HL-60 (cell line): ENCODE measurements around the gene RIN3.

Source experiments
- DNase-seq, 2 experiments: peaks; one replicate each; pipeline ENCODE4 v3.0.0-alpha.2; 2010 to 2020; ENCODE audit warnings: low read depth in 1 of 2, low spot score in 1 of 2
- H3K27ac ChIP-seq: fragments of 250-450 bp; sonication (Bioruptor Pico); replicated peaks from 2 replicates; pipeline ENCODE4 v1.5.1; 2020; ENCODE audit warnings: mild to moderate bottlenecking, moderate library complexity
- H3K27me3 ChIP-seq: fragments of 250-450 bp; sonication (Bioruptor Pico); 2 replicates; pipeline ENCODE4 v1.5.1; 2021; ENCODE audit warnings: mild to moderate bottlenecking, moderate library complexity; ENCODE audit not compliant: insufficient read depth, poor library complexity, severe bottlenecking
- H3K4me3 ChIP-seq: replicated peaks from 2 replicates; pipeline ENCODE4 v1.5.1; 2011; ENCODE audit warnings: mild to moderate bottlenecking, control low read depth, low read length; ENCODE audit not compliant: insufficient read depth
- GABPA ChIP-seq: IDR thresholded peaks from 2 replicates; pipeline ENCODE4 v1.6.1; 2012; ENCODE audit warnings: low read depth
- POLR2AphosphoS5 ChIP-seq: IDR thresholded peaks from 2 replicates; pipeline ENCODE4 v1.6.1; 2012; ENCODE audit warnings: low read depth
- SPI1 ChIP-seq: IDR thresholded peaks from 2 replicates; pipeline ENCODE4 v1.6.1; 2012; ENCODE audit warnings: low read depth, mild to moderate bottlenecking, borderline replicate concordance
- TF ChIP-seq, protein P1 (sequence below): IDR thresholded peaks from one replicate; pipeline ENCODE4 v1.5.1; 2011; ENCODE audit warnings: low read length, control low read depth, inconsistent platforms; ENCODE audit not compliant: insufficient read depth
- TF ChIP-seq, protein P2 (sequence below): IDR thresholded peaks from 2 replicates; pipeline ENCODE4 v1.6.1; 2012; ENCODE audit warnings: low read depth; ENCODE audit not compliant: insufficient replicate concordance

RIN3 gene

DNA sequence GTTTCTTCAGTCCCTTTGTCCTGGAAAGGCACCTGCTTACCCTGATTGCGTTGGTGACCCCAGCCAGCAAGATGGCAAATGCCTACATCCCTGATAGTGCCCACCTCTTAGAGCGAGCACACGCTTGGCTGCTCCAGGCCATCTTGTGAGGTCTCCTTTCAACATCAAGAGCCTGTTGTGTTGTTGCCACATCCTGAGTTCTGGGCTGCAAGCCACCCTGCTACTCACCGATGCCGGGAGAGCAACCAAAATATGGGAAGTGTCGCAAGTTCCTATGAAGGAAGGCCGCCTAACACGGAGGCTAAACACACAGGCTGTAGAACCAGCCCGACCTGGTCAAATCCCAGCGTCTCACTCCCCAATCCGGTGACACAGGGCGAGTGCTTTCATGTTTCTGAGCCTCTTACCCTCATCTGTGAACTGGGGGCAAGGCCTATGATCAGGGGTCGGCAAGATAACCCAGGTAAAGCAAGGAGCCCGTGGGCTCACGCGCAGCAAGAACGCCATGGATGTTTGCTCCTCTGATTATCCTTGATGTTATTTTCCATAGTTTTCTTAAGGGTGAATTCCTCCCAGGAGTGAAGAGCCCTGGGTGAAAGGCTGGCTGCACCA lies 136.5 kb downstream of the RIN3 start:
- Histone ChIP-seq H3K4me3 (no peak overlapping the region), H3K27me3 (no peaks in the 10 kb centered on the region), H3K27ac (peak overlapping the region; percentile 88)
- TF ChIP-seq GABPA = no peak
- TF ChIP-seq SPI1 = peak; percentile 91
- TF ChIP-seq, protein P1, sequence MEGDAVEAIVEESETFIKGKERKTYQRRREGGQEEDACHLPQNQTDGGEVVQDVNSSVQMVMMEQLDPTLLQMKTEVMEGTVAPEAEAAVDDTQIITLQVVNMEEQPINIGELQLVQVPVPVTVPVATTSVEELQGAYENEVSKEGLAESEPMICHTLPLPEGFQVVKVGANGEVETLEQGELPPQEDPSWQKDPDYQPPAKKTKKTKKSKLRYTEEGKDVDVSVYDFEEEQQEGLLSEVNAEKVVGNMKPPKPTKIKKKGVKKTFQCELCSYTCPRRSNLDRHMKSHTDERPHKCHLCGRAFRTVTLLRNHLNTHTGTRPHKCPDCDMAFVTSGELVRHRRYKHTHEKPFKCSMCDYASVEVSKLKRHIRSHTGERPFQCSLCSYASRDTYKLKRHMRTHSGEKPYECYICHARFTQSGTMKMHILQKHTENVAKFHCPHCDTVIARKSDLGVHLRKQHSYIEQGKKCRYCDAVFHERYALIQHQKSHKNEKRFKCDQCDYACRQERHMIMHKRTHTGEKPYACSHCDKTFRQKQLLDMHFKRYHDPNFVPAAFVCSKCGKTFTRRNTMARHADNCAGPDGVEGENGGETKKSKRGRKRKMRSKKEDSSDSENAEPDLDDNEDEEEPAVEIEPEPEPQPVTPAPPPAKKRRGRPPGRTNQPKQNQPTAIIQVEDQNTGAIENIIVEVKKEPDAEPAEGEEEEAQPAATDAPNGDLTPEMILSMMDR = no peak
- TF ChIP-seq POLR2AphosphoS5 = peak; percentile 94
- TF ChIP-seq, protein P2, sequence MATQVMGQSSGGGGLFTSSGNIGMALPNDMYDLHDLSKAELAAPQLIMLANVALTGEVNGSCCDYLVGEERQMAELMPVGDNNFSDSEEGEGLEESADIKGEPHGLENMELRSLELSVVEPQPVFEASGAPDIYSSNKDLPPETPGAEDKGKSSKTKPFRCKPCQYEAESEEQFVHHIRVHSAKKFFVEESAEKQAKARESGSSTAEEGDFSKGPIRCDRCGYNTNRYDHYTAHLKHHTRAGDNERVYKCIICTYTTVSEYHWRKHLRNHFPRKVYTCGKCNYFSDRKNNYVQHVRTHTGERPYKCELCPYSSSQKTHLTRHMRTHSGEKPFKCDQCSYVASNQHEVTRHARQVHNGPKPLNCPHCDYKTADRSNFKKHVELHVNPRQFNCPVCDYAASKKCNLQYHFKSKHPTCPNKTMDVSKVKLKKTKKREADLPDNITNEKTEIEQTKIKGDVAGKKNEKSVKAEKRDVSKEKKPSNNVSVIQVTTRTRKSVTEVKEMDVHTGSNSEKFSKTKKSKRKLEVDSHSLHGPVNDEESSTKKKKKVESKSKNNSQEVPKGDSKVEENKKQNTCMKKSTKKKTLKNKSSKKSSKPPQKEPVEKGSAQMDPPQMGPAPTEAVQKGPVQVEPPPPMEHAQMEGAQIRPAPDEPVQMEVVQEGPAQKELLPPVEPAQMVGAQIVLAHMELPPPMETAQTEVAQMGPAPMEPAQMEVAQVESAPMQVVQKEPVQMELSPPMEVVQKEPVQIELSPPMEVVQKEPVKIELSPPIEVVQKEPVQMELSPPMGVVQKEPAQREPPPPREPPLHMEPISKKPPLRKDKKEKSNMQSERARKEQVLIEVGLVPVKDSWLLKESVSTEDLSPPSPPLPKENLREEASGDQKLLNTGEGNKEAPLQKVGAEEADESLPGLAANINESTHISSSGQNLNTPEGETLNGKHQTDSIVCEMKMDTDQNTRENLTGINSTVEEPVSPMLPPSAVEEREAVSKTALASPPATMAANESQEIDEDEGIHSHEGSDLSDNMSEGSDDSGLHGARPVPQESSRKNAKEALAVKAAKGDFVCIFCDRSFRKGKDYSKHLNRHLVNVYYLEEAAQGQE = peak; percentile 40
- peak; percentile 95 to 98 for DNase-seq

DNA sequence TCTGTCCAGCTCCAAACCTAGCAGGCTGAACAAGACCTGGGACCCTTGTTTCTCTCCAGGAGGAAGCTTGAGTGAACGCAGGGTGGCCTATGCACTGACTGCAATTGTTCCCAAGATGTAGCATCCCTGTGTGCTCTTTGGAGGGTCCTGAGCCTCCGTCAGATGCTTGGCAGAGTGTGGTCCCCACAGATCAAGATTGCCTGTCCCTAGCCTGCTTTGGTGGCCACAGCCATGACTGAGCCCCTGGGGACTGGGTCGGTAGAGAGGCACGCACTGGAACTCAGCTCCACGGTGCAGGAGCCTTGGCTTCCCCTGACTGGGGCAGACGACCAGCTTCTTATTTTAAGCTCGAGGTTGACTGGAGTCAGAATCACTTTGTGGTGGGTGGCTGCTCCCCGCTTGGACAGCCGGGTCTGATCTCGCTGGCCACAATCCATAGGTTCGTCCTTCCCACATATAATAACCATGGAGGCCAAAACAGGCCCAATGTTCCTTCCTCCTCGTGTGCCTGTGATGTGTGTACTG lies 137.1 kb downstream of the RIN3 start:
- H3K27ac ChIP-seq = peak overlapping the region; percentile 88
- TF ChIP-seq POLR2AphosphoS5 (no peak), SPI1 (no peak), GABPA (no peak)
- TF ChIP-seq, protein P1 = no peak
- TF ChIP-seq, protein P2 = no peak

DNA sequence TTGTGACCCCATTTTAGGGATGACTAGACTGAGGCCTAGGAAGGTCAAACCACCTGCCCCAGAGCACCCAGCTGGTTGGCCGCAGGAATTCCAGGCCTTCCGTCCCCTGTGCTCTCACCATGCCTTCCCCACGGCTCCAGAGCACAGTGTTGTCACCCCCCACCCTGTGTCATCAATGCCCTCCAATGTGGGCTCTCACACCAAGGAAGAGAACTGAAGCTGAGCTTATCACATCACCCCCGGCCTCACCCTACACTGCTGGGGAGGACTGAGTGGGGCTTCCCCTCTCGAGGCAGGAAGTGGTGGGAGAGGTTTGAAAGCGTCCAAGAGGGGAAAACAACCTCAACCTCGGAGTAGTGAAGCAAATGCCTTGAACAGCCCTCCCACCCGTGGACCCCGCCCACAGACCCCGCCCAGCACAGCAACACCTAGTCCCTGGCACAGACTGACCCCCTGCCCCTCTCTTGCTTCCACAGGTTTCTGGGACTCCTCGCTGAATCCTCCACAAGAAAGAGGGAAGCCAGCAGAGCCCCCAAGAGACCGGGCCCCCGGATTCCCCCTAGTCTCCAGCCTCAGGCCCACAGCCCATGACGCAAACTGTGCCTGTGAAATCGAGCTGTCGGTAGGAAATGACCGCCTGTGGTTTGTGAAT lies 137.7 kb downstream of the RIN3 start:
- DNase-seq = peak; percentile 69 to 90
- no peak; the same call in 1 of the 2 replicates for TF ChIP-seq POLR2AphosphoS5
- TF ChIP-seq, protein P1 = no peak
- TF ChIP-seq SPI1 = peak; percentile 58; the same call in 1 of the 2 replicates
- no peak for TF ChIP-seq GABPA
- TF ChIP-seq, protein P2 = no peak
- Histone ChIP-seq H3K27ac (peak overlapping the region; percentile 88), H3K4me3 (peak overlapping the region; percentile 86), H3K27me3 (no peaks in the 10 kb centered on the region)

More for the DNA sequence above, 137.1 kb downstream of the RIN3 start:
- Histone ChIP-seq H3K4me3 (no peak overlapping the region), H3K27me3 (no peaks in the 10 kb centered on the region)
- DNase-seq = no peak
